K562 (cell line): Measurements from ENCODE around the gene SLC36A3. TPM values are rescaled to one million over a fixed set of nuclear protein-coding genes. Genes with fewer than 3 reads are reported as not detected.

ENCODE experiments used
- ATAC-seq: fragments of 200-7000 bp; cut with Tn5 transposase; 3 replicates; pipeline ENCODE4 v1.9.1; 2020; ENCODE audit warnings: moderate library complexity
- BruUV-seq: library from RNA; stranded (reverse); fragments of 400-500 nt; replicated peaks from 2 replicates; lab custom pipeline; 2021; lab: Mats Ljungman, UMichigan
- CTCF ChIA-PET: fragments of 300-600 bp; formaldehyde crosslinking; extraction: SDS; loops from one replicate; lab custom pipeline; 2021; ENCODE audit warnings: low intra/inter-chr PET ratio; lab: Yijun Ruan, JAX
- POLR2A ChIA-PET: fragments of 300-600, 350-650 bp; sonication (Branson Sonifier 250); formaldehyde crosslinking; extraction: SDS; loops from one replicate; lab custom pipeline; 2021; ENCODE audit warnings: antibody characterized with exemption, inconsistent platforms; lab: Yijun Ruan, JAX
- DNase-seq, 4 experiments: peaks; one replicate each; pipeline versions ENCODE4 v3.0.0 to v3.0.0-alpha.2; 2011 to 2018; ENCODE audit warnings: low spot score in 3 of 4, mixed read lengths in 3 of 4; ENCODE audit errors: extremely low read depth in 1 of 4
- FAIRE-seq: peaks from 2 replicates; lab custom pipeline; 2011; peaks lifted over from hg19 to GRCh38; lab: Jason Lieb, UNC
- H2AFZ ChIP-seq: 2 replicates; pipeline ENCODE4 v1.6.0; 2011; ENCODE audit warnings: low read depth, low read length, control low read depth, inconsistent platforms
- H3K27ac ChIP-seq: fragments of 200-600 bp; 3 replicates; pipeline ENCODE4 v1.8.0; 2011; ENCODE audit warnings: low read depth, mild to moderate bottlenecking, control low read depth, inconsistent platforms, low read length, moderate library complexity, mixed read lengths; ENCODE audit errors: extremely low read depth
- H3K27me3 ChIP-seq, 2 experiments: fragments of 300-600 bp in 1 of 2; 2 replicates in 1 of 2; 3 replicates in 1 of 2; pipeline versions ENCODE4 v1.6.0 to v1.8.0; 2011; ENCODE audit warnings: inconsistent platforms in 2 of 2, low read length in 2 of 2, mild to moderate bottlenecking in 1 of 2, mixed read lengths in 1 of 2, moderate library complexity in 1 of 2; ENCODE audit not compliant: control insufficient read depth in 2 of 2, insufficient read depth in 2 of 2
- H3K36me3 ChIP-seq: fragments of 300-600 bp; 3 replicates; pipeline ENCODE4 v1.8.0; 2011; ENCODE audit warnings: mild to moderate bottlenecking, low read length, inconsistent platforms; ENCODE audit not compliant: control insufficient read depth, insufficient read depth
- H3K4me1 ChIP-seq, 2 experiments: fragments of 200-600 bp in 1 of 2; replicated peaks in 1 of 2; 2 replicates in 1 of 2; 3 replicates in 1 of 2; pipeline versions ENCODE4 v1.5.1 to v1.8.0; 2011; ENCODE audit warnings: inconsistent platforms in 2 of 2, low read length in 2 of 2, mild to moderate bottlenecking in 1 of 2, mixed read lengths in 1 of 2, moderate library complexity in 1 of 2; ENCODE audit not compliant: control insufficient read depth in 2 of 2, insufficient read depth in 2 of 2
- H3K4me2 ChIP-seq: 2 replicates; pipeline ENCODE4 v1.6.1; 2011; ENCODE audit warnings: low read length, control low read depth, inconsistent platforms, mixed read lengths; ENCODE audit not compliant: insufficient read depth
- H3K4me3 ChIP-seq: fragments of 200-600 bp; sonication (generic), shearing (Covaris generic); 2 replicates; pipeline ENCODE4 v1.5.1; 2016; ENCODE audit warnings: control low read depth, inconsistent platforms
- H3K79me2 ChIP-seq: fragments of 200-600 bp; 3 replicates; pipeline ENCODE4 v1.8.0; 2011; ENCODE audit warnings: low read length, inconsistent platforms; ENCODE audit not compliant: control insufficient read depth, insufficient read depth
- H3K9ac ChIP-seq, 2 experiments: 2 replicates each; pipeline versions ENCODE4 v1.6.0 to v1.6.1; 2011; ENCODE audit warnings: low read depth in 2 of 2, low read length in 2 of 2, control low read depth in 1 of 2, inconsistent platforms in 1 of 2, mild to moderate bottlenecking in 1 of 2, mixed read lengths in 1 of 2; ENCODE audit not compliant: insufficient read depth in 1 of 2
- H3K9me1 ChIP-seq: one replicate; pipeline ENCODE4 v1.6.0; 2011; ENCODE audit warnings: inconsistent platforms, mild to moderate bottlenecking, low read length, moderate library complexity; ENCODE audit not compliant: control insufficient read depth, insufficient read depth
- H3K9me3 ChIP-seq: replicated peaks from 2 replicates; pipeline ENCODE4 v1.5.1; 2011; ENCODE audit warnings: low read depth, low read length, inconsistent platforms; ENCODE audit not compliant: control insufficient read depth, insufficient read depth
- H4K20me1 ChIP-seq: replicated peaks from 2 replicates; pipeline ENCODE4 v1.6.1; 2011; ENCODE audit warnings: low read length, inconsistent platforms, mixed read lengths; ENCODE audit not compliant: control insufficient read depth, insufficient read depth
- HDGF ChIP-seq: fragments of 450-650 bp; IDR thresholded peaks from 2 replicates; pipeline ENCODE4 v1.6.1; 2016
- HNRNPUL1 ChIP-seq: fragments of 200-400 bp; formaldehyde crosslinking; IDR thresholded peaks from 2 replicates; pipeline ENCODE4 v1.6.1; 2017; ENCODE audit warnings: low read length
- POLR2AphosphoS2 ChIP-seq: IDR thresholded peaks from 2 replicates; pipeline ENCODE4 v1.6.1; 2012; ENCODE audit warnings: low read length, improper control_type of control experiment
- SMAD4 ChIP-seq: fragments of 250-450 bp; sonication (Bioruptor Pico); conservative IDR thresholded peaks from 2 replicates; pipeline ENCODE4 v1.8.0; 2021; ENCODE audit warnings: inconsistent platforms, mild to moderate bottlenecking, moderate library complexity
- ZNF140 ChIP-seq: fragments of 250-450 bp; sonication (Bioruptor Pico); IDR thresholded peaks from 2 replicates; pipeline ENCODE4 v1.8.0; 2021; ENCODE audit warnings: moderate library complexity, mild to moderate bottlenecking, inconsistent platforms
- WGBS: fragments of 100-300 bp; shearing (Covaris generic); methylation state at CpG from one replicate; pipeline ENCODE4 v1.1.6; 2016; ENCODE audit warnings: low coverage, mixed read lengths; ENCODE audit not compliant: insufficient coverage; ENCODE audit errors: missing lambda C conversion rate; 5-methylcytosine and 5-hydroxymethylcytosine counted together
- in situ Hi-C: fragments of 300-500 bp; cut with MboI; formaldehyde crosslinking; loops from 4 replicates; pipeline ENCODE4 v1.15.0; 2018; ENCODE audit warnings: inconsistent platforms, mixed read lengths
- intact Hi-C: fragments of 100-400 bp; cut with micrococcal nuclease; formaldehyde crosslinking; loops from 2 replicates; pipeline ENCODE4 v1.14.2; 2022
- polyA plus RNA-seq, 8 experiments: library from polyadenylated mRNA; depleted of rRNA in 4 of 8; stranded (reverse) in 5 of 8; unstranded in 3 of 8; fragments of >200 nt; fragmentation: Nextera tagmentation in 2 of 8; fragmentation: Illumina TruSeq in 1 of 8; extraction: Ambion mirVana in 2 of 8; extraction: Trizol in 1 of 8; gene quantifications; 2 replicates each; pipeline versions ENCODE4 v1.2.1 to v1.2.3, GENCODE V29; 2011 to 2014; ENCODE audit warnings: inconsistent platforms in 1 of 8, missing spikeins in 1 of 8
- total RNA-seq, 7 experiments: library from RNA; depleted of rRNA in 6 of 7; stranded (reverse); fragments of >200 nt in 6 of 7; fragmentation: Illumina TruSeq in 2 of 7; extraction: Trizol in 2 of 7; gene quantifications; 2 replicates each; pipeline versions ENCODE4 v1.2.1 to v1.2.3, GENCODE V29; 2011 to 2021; ENCODE audit warnings: low replicate concordance in 1 of 7
- TF ChIP-seq, protein P1 (sequence below): sonication (generic); IDR thresholded peaks from 2 replicates; pipeline ENCODE4 v1.6.1; 2016
- TF ChIP-seq, protein P2 (sequence below): sonication (generic); formaldehyde crosslinking; IDR thresholded peaks from 2 replicates; pipeline ENCODE4 v1.8.0; 2023; ENCODE audit warnings: mild to moderate bottlenecking, missing genetic modification reagents

Gene SLC36A3
- total and polyA plus RNA-seq, 9 of the 15 experiments (the other 6 are each of a cell fraction or from before 2014, with no cell fraction given) = not detected

GRCh38 chr5:151345187-151345807 is 41.7 kb upstream of the SLC36A3 start (continued):
- TF ChIP-seq, protein P1, sequence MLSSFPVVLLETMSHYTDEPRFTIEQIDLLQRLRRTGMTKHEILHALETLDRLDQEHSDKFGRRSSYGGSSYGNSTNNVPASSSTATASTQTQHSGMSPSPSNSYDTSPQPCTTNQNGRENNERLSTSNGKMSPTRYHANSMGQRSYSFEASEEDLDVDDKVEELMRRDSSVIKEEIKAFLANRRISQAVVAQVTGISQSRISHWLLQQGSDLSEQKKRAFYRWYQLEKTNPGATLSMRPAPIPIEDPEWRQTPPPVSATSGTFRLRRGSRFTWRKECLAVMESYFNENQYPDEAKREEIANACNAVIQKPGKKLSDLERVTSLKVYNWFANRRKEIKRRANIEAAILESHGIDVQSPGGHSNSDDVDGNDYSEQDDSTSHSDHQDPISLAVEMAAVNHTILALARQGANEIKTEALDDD = 0 out of 2 replicates have a peak, but pooled peaks have one; percentile 30
- TF ChIP-seq POLR2AphosphoS2 (no peak), ZNF140 (CRISPR knock-in tag) (no peak)

DNA sequence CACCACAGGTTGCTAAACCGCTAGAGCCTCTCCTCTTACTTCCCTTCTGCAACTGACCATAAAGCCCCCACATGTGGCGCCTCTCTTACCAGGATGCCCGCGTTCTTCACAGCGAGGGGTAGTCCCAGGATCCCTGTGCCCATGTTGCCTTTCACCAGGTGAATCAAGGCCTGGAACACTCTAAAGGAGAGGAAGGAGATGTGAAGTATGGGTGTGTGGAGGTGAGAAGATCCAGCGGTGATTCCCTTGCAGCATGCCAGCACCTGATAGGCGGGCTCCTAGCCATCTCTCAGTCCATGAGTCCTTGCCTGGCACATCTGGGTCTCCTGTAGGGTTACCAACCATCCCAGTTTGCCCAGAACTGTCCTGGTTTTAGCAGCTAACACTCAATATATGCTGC is 40.5 kb upstream of the SLC36A3 start:
- no peak for DNase-seq
- Histone ChIP-seq H3K27me3 (peaks cover 4 to 38% of the 10 kb centered on the region in 2 experiments), H3K4me2 (no peak overlapping the region), H3K9ac (no peak overlapping the region), H3K9me3 (no peaks in the 10 kb centered on the region), H4K20me1 (no peaks in the 10 kb centered on the region; the same call in 1 of the 2 replicates), H3K9me1 (no peaks in the 10 kb centered on the region), H3K36me3 (no peaks in the 10 kb centered on the region), H3K4me1 (no peaks in the 10 kb centered on the region), H3K4me3 (no peak overlapping the region), H3K79me2 (no peaks in the 10 kb centered on the region), H3K27ac (no peak overlapping the region), H2AFZ (no peak overlapping the region)
- ChIA-PET POLR2A (no interaction called here), CTCF (no interaction called here)
- no peak for TF ChIP-seq SMAD4
- no peak for TF ChIP-seq HNRNPUL1
- TF ChIP-seq, protein P2, sequence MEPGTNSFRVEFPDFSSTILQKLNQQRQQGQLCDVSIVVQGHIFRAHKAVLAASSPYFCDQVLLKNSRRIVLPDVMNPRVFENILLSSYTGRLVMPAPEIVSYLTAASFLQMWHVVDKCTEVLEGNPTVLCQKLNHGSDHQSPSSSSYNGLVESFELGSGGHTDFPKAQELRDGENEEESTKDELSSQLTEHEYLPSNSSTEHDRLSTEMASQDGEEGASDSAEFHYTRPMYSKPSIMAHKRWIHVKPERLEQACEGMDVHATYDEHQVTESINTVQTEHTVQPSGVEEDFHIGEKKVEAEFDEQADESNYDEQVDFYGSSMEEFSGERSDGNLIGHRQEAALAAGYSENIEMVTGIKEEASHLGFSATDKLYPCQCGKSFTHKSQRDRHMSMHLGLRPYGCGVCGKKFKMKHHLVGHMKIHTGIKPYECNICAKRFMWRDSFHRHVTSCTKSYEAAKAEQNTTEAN (CRISPR knock-in tag) = no peak
- no peak for TF ChIP-seq HDGF
- no peak for FAIRE-seq
- in situ Hi-C loops (no loop called here), intact Hi-C loops (no loop called here)
- BruUV-seq = no TSS peak
- WGBS = 0% methylated on average over 7 of the region's 7 CpGs
- ATAC-seq = no peak
